ENCODE measurements around the gene TACR1.

DNA sequence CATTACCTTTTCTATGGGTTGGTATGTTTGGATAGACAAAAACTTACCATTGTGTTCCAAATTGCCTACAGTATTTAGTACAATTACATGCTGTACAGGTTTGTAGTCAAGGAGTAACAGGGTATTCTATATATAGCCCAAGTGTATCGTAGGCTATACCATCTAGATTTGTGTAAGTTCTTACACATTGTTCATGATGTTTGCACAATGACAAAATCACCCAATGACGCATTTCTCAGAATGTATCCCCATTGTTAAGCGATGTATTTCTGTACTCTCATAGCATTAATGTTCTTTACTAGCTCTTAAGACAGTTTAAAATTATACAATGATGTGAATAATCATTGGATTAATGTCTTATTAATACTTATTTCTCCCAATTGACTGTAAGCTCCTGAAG, 16.7 kb downstream of the TACR1 start:
- TF ChIP-seq CTCF (IDR thresholded peaks at IDR 0.05) (no peak), POLR2A (IDR thresholded peaks at IDR 0.05) (no peak)

Measured in Peyer's patch (tissue), 4 donors.